Breast epithelium (tissue), 3 donors: ENCODE results near the gene ABRAXAS1.

ENCODE experiments used
- CTCF ChIP-seq, 3 donors: fragments of 450-650 bp; IDR thresholded peaks; one replicate each; pipeline ENCODE4 v1.5.1; 2016 to 2017; ENCODE audit warnings: antibody characterized with exemption in 3 of 3, mild to moderate bottlenecking in 3 of 3, moderate library complexity in 3 of 3
- POLR2A ChIP-seq: fragments of 450-650 bp; IDR thresholded peaks from one replicate; pipeline ENCODE4 v1.6.1; 2016; ENCODE audit warnings: antibody characterized with exemption, mild to moderate bottlenecking, moderate library complexity

- TF ChIP-seq CTCF (IDR thresholded peaks at IDR 0.05): no peak
- TF ChIP-seq POLR2A: no peak
Measured at GRCh38 chr4:83522239-83522638, 37.3 kb upstream of the ABRAXAS1 start.
